Epithelial cell of proximal tubule (primary cell): ENCODE measurements around the gene RFXANK. TPM values are rescaled to one million over a fixed set of nuclear protein-coding genes. Genes with fewer than 3 reads are reported as not detected.

ENCODE experiments used
- DNase-seq: peaks from one replicate; pipeline ENCODE4 v3.0.0-alpha.2; 2011; ENCODE audit warnings: low read depth
- H3K4me3 ChIP-seq: 2 replicates; pipeline ENCODE4 v1.5.1; 2011; ENCODE audit warnings: low read depth, mild to moderate bottlenecking, low read length
- total RNA-seq: library from RNA; depleted of rRNA; stranded (reverse); fragments of >200 nt; gene quantifications from 2 replicates; pipeline ENCODE4 v1.2.3, GENCODE V29; 2015
- TF ChIP-seq, protein P1 (sequence below): conservative IDR thresholded peaks from 2 replicates; pipeline ENCODE4 v1.5.1; 2012; ENCODE audit warnings: low read depth, mild to moderate bottlenecking, low read length

The RFXANK gene
- total RNA-seq, 1 donor from 2014 or later = 95.8 TPM

DNA sequence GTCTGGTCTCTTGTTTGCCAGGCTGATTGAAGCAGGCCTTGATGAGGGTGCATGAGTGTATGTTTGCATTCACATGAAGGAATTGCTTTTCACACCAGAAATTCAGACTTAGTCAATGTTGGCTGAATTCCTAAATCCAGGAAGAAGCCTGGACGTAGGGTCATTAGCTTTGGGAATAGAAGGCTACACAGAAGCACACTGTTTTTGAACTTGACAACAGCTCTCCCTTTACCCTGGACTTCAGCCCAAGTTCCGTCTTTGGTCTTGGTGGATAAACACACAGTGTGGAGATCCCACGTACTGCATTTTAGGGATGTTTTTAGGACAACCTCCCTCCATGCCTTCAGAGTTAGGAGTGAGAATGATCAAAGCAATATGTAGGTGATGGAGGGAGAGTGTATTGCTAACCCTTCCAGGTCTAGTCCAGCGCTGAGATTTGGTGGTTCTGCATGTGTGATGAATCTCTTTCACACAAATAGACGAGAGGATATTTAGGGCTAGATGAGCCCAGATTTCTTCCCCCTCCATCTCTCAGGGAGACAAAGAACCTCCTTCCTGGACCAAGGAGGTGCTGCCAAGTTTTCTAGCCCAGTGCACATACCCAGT, 58.2 kb downstream of the RFXANK start:
- no peak overlapping the region for H3K4me3 ChIP-seq
- DNase-seq = no peak
- TF ChIP-seq, protein P1, sequence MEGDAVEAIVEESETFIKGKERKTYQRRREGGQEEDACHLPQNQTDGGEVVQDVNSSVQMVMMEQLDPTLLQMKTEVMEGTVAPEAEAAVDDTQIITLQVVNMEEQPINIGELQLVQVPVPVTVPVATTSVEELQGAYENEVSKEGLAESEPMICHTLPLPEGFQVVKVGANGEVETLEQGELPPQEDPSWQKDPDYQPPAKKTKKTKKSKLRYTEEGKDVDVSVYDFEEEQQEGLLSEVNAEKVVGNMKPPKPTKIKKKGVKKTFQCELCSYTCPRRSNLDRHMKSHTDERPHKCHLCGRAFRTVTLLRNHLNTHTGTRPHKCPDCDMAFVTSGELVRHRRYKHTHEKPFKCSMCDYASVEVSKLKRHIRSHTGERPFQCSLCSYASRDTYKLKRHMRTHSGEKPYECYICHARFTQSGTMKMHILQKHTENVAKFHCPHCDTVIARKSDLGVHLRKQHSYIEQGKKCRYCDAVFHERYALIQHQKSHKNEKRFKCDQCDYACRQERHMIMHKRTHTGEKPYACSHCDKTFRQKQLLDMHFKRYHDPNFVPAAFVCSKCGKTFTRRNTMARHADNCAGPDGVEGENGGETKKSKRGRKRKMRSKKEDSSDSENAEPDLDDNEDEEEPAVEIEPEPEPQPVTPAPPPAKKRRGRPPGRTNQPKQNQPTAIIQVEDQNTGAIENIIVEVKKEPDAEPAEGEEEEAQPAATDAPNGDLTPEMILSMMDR = no peak

Other genes starting within 250 kb of the RFXANK start
- 23.7 and 24.8 TPM in 2 replicates for gene SUGP2, start 158.7 kb upstream of the RFXANK start, total RNA-seq
- 48.1 and 91.2 TPM in 2 replicates for gene ARMC6, start 158.7 kb upstream of the RFXANK start, total RNA-seq
- gene SLC25A42, start 128.3 kb upstream of the RFXANK start, total RNA-seq = 2.2 and 2.9 TPM in 2 replicates
- 32.6 TPM in 2 replicates for gene TMEM161A, start 53.8 kb upstream of the RFXANK start, total RNA-seq
- not detected in 2 replicates for gene MEF2B, start 22.0 kb upstream of the RFXANK start, total RNA-seq
- 26.0 and 27.4 TPM in 2 replicates for gene BORCS8, start 106 bp upstream of the RFXANK start, total RNA-seq
- 25.9 and 28.5 TPM in 2 replicates for gene NR2C2AP, start 11.2 kb downstream of the RFXANK start, total RNA-seq
- not detected in 2 replicates for gene NCAN, start 19.7 kb downstream of the RFXANK start, total RNA-seq
- gene TM6SF2, start 81.0 kb downstream of the RFXANK start, total RNA-seq = not detected in 2 replicates
- 30.0 and 32.2 TPM in 2 replicates for gene SUGP1, start 128.3 kb downstream of the RFXANK start, total RNA-seq
- gene MAU2, start 128.6 kb downstream of the RFXANK start, total RNA-seq = 14.7 and 22.0 TPM in 2 replicates
- 86.2 and 118 TPM in 2 replicates for gene GATAD2A, start 213.4 kb downstream of the RFXANK start, total RNA-seq